WTC11 (cell line): Measurements from ENCODE around the gene PRODH. TPM values are rescaled to one million over a fixed set of nuclear protein-coding genes. Genes with fewer than 3 reads are reported as not detected.
A peak's percentile ranks its signal among the peaks of the same experiment; 100 is the strongest.
"Not testable (repeated sequence)": the region's sequence is repeated elsewhere in the genome, so short reads cannot be mapped to it uniquely, and the experiment has no call there.

ENCODE experiments used
- ATAC-seq: fragments of 200-7000 bp; cut with Tn5 transposase; 2 replicates; pipeline ENCODE4 v1.10.0; 2021; ENCODE audit warnings: mild to moderate bottlenecking, moderate library complexity
- CTCF ChIA-PET: fragments of 300-600 bp; sonication (Branson Sonifier 250); formaldehyde crosslinking; loops from one replicate; lab custom pipeline; 2021; ENCODE audit warnings: antibody characterized with exemption; lab: Charles Lee
- POLR2A ChIA-PET: fragments of 350-600 bp; sonication (Branson Sonifier 250); formaldehyde crosslinking; loops from one replicate; lab custom pipeline; 2021; ENCODE audit warnings: antibody characterized with exemption; lab: Charles Lee
- DNase-seq: peaks from one replicate; pipeline ENCODE4 v3.0.0; 2021; ENCODE audit warnings: low spot score
- H3K27ac Mint-ChIP-seq: 2 replicates; pipeline ENCODE4 v1.8.0; 2021; ENCODE audit warnings: mixed read lengths
- H3K27me3 Mint-ChIP-seq: 2 replicates; pipeline ENCODE4 v1.8.0; 2021; ENCODE audit warnings: low read depth, mild to moderate bottlenecking, moderate library complexity, mixed read lengths
- H3K36me3 Mint-ChIP-seq: 2 replicates; pipeline ENCODE4 v1.8.0; 2021; ENCODE audit warnings: mixed read lengths
- H3K4me1 Mint-ChIP-seq: 2 replicates; pipeline ENCODE4 v1.8.0; 2022; ENCODE audit warnings: mixed read lengths
- H3K4me3 Mint-ChIP-seq: 2 replicates; pipeline ENCODE4 v1.8.0; 2021; ENCODE audit warnings: mild to moderate bottlenecking, moderate library complexity, mixed read lengths
- H3K9me3 Mint-ChIP-seq: 2 replicates; pipeline ENCODE4 v1.8.0; 2021; ENCODE audit warnings: mixed read lengths
- CREM ChIP-seq: sonication (generic); formaldehyde crosslinking; IDR thresholded peaks from 2 replicates; pipeline ENCODE4 v1.8.1; 2022; ENCODE audit warnings: mild to moderate bottlenecking, missing genetic modification reagents, moderate library complexity
- FOXK1 ChIP-seq: sonication (generic); formaldehyde crosslinking; IDR thresholded peaks from 2 replicates; pipeline ENCODE4 v1.8.0; 2022; ENCODE audit warnings: mild to moderate bottlenecking, moderate library complexity, missing genetic modification reagents
- GRHL2 ChIP-seq: fragments of 250-450 bp; sonication (Bioruptor Pico); IDR thresholded peaks from 2 replicates; pipeline ENCODE4 v1.8.0; 2022; ENCODE audit warnings: mild to moderate bottlenecking, moderate library complexity; ENCODE audit not compliant: insufficient replicate concordance, severe bottlenecking
- GTF2I ChIP-seq: fragments of 250-450 bp; sonication (Bioruptor Pico); conservative IDR thresholded peaks from 2 replicates; pipeline ENCODE4 v1.4.0; 2021; ENCODE audit warnings: mild to moderate bottlenecking
- IRF2 ChIP-seq: sonication (generic); formaldehyde crosslinking; IDR thresholded peaks from 2 replicates; pipeline ENCODE4 v1.8.0; 2022; ENCODE audit warnings: low read depth, missing genetic modification reagents, borderline replicate concordance
- JAZF1 ChIP-seq: fragments of 250-450 bp; sonication (Bioruptor Pico); IDR thresholded peaks from 2 replicates; pipeline ENCODE4 v1.9.0; 2021; ENCODE audit warnings: moderate library complexity, mild to moderate bottlenecking, inconsistent platforms
- NFE2L1 ChIP-seq: sonication (generic); formaldehyde crosslinking; IDR thresholded peaks from 2 replicates; pipeline ENCODE4 v1.8.1; 2023; ENCODE audit warnings: missing genetic modification reagents
- NR2C2 ChIP-seq: sonication (generic); formaldehyde crosslinking; IDR thresholded peaks from 2 replicates; pipeline ENCODE4 v1.8.0; 2022; ENCODE audit warnings: mild to moderate bottlenecking, missing genetic modification reagents
- SMAD3 ChIP-seq: sonication (generic); formaldehyde crosslinking; IDR thresholded peaks from 2 replicates; pipeline ENCODE4 v1.8.0; 2022; ENCODE audit warnings: missing genetic modification reagents, mild to moderate bottlenecking, borderline replicate concordance
- SP1 ChIP-seq: sonication (generic); formaldehyde crosslinking; conservative IDR thresholded peaks from 2 replicates; pipeline ENCODE4 v1.8.1; 2022; ENCODE audit warnings: missing genetic modification reagents
- ZNF121 ChIP-seq: sonication (generic); formaldehyde crosslinking; IDR thresholded peaks from 2 replicates; pipeline ENCODE4 v1.8.0; 2023; ENCODE audit warnings: missing genetic modification reagents
- ZNF317 ChIP-seq: sonication (generic); formaldehyde crosslinking; IDR thresholded peaks from 2 replicates; pipeline ENCODE4 v1.8.1; 2023; ENCODE audit warnings: low read depth, mild to moderate bottlenecking, moderate library complexity, missing genetic modification reagents, borderline replicate concordance
- ZNF396 ChIP-seq: fragments of 250-450 bp; sonication (Bioruptor Pico); IDR thresholded peaks from 2 replicates; pipeline ENCODE4 v1.8.0; 2021; ENCODE audit warnings: mild to moderate bottlenecking, moderate library complexity, borderline replicate concordance
- total RNA-seq: library from RNA; stranded (reverse); gene quantifications from 3 replicates; pipeline ENCODE4 v1.2.3, GENCODE V29; 2021
- TF ChIP-seq, protein P1 (sequence below): sonication (generic); formaldehyde crosslinking; IDR thresholded peaks from 2 replicates; pipeline ENCODE4 v1.8.1; 2023; ENCODE audit warnings: mild to moderate bottlenecking, missing genetic modification reagents
- TF ChIP-seq, protein P2 (sequence below): fragments of 200-600 bp; IDR thresholded peaks from 2 replicates; pipeline ENCODE4 v1.8.0; 2022; ENCODE audit warnings: antibody characterized with exemption

PRODH gene
- total RNA-seq, 1 experiment from 2014 or later: 97.3 TPM

GRCh38 chr22:18956121-18956895 is 20.2 kb upstream of the PRODH start:
- H3K4me3 Mint-ChIP-seq, POLR2A ChIA-PET, H3K36me3 Mint-ChIP-seq, H3K27me3 Mint-ChIP-seq, H3K4me1 Mint-ChIP-seq, ATAC-seq, H3K9me3 Mint-ChIP-seq, H3K27ac Mint-ChIP-seq: not testable (repeated sequence)
- DNase-seq: peak; percentile 6
- CTCF ChIA-PET: interaction anchor here (0.6 to 2.0 kb wide), 4 partner anchors 32 to 1267 kb away, joined by 3 to 8 read pairs (median 4); partner anchors contain the start of gene DGCR6

GRCh38 chr22:18955696-18956095 is 19.6 kb upstream of the PRODH start:
- H3K4me3 Mint-ChIP-seq: no peak overlapping the region
- peaks cover 3% of the 10 kb centered on the region; the same call in 1 of the 2 replicates for H3K4me1 Mint-ChIP-seq
- no peak for ATAC-seq
- ChIA-PET CTCF (interaction anchor here (2.0 kb wide), 1 partner anchor 49 kb away, joined by 5 read pairs; the partner anchor contains the start of gene DGCR6), POLR2A (no interaction called here)
- H3K27ac Mint-ChIP-seq: peak overlapping the region; percentile 29; the same call in 1 of the 2 replicates
- no peaks in the 10 kb centered on the region for H3K9me3 Mint-ChIP-seq
- no peak for TF ChIP-seq GTF2I (CRISPR knock-in tag)
- no peak for TF ChIP-seq IRF2 (CRISPR knock-in tag)
- DNase-seq: no peak
- no peaks in the 10 kb centered on the region for H3K36me3 Mint-ChIP-seq
- no peaks in the 10 kb centered on the region for H3K27me3 Mint-ChIP-seq

DNA sequence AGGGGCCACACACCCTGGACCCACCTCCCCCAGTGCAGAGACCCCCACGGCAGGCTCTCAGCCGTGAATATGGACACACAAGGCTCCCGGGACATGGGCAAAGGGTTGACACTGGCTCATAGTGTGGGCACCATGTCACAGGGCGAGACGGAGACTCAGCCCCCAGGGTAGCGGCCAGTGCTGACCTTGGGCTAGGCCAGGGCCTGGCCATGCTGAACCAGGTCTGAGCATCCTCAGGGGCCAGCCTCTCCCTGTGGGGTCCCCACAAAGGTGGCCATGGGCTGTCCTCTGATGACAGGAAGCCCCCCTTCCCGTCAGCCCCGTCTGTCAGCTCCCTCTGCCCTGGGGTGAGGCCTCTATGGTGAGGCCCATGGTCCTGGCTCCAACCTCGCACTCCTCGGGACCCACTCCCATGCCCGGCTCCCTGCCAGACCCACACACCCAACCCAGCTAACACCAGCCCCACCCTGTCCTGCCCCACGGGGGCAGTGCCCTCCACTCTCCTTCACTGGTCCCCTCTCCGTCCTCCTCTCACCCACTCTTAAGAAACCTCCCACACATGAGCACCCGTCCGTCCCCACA is 19.0 kb upstream of the PRODH start:
- DNase-seq (no peak), ATAC-seq (no peak)
- H3K4me1 Mint-ChIP-seq: peaks cover 7% of the 10 kb centered on the region; the same call in 1 of the 2 replicates
- H3K9me3 Mint-ChIP-seq: no peaks in the 10 kb centered on the region
- no peaks in the 10 kb centered on the region for H3K36me3 Mint-ChIP-seq
- no peaks in the 10 kb centered on the region for H3K27me3 Mint-ChIP-seq
- POLR2A ChIA-PET: no interaction called here
- TF ChIP-seq FOXK1 (CRISPR knock-in tag) (no peak), ZNF317 (CRISPR knock-in tag) (no peak), SMAD3 (CRISPR knock-in tag) (no peak), CREM (no peak), JAZF1 (CRISPR knock-in tag) (no peak), SP1 (no peak), GRHL2 (no peak), NFE2L1 (CRISPR knock-in tag) (no peak), NR2C2 (CRISPR knock-in tag) (no peak), ZNF396 (CRISPR knock-in tag) (no peak)
- TF ChIP-seq, protein P1, sequence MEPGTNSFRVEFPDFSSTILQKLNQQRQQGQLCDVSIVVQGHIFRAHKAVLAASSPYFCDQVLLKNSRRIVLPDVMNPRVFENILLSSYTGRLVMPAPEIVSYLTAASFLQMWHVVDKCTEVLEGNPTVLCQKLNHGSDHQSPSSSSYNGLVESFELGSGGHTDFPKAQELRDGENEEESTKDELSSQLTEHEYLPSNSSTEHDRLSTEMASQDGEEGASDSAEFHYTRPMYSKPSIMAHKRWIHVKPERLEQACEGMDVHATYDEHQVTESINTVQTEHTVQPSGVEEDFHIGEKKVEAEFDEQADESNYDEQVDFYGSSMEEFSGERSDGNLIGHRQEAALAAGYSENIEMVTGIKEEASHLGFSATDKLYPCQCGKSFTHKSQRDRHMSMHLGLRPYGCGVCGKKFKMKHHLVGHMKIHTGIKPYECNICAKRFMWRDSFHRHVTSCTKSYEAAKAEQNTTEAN (CRISPR knock-in tag): no peak
- CTCF ChIA-PET: interaction anchor here (2.0 kb wide), 1 partner anchor 48 kb away, joined by 5 read pairs; the partner anchor contains the start of gene DGCR6
- peak overlapping the region; percentile 29; the same call in 1 of the 2 replicates for H3K27ac Mint-ChIP-seq
- H3K4me3 Mint-ChIP-seq: no peak overlapping the region

- peak; percentile 93 for ATAC-seq
- H3K4me1 Mint-ChIP-seq: peaks cover 13% of the 10 kb centered on the region
- POLR2A ChIA-PET, CTCF ChIA-PET, H3K9me3 Mint-ChIP-seq, H3K27me3 Mint-ChIP-seq, H3K36me3 Mint-ChIP-seq, H3K4me3 Mint-ChIP-seq, H3K27ac Mint-ChIP-seq: not testable (repeated sequence)
- peak; percentile 87 for DNase-seq
- peak; percentile 97 for TF ChIP-seq ZNF121 (CRISPR knock-in tag)
- TF ChIP-seq, protein P2, sequence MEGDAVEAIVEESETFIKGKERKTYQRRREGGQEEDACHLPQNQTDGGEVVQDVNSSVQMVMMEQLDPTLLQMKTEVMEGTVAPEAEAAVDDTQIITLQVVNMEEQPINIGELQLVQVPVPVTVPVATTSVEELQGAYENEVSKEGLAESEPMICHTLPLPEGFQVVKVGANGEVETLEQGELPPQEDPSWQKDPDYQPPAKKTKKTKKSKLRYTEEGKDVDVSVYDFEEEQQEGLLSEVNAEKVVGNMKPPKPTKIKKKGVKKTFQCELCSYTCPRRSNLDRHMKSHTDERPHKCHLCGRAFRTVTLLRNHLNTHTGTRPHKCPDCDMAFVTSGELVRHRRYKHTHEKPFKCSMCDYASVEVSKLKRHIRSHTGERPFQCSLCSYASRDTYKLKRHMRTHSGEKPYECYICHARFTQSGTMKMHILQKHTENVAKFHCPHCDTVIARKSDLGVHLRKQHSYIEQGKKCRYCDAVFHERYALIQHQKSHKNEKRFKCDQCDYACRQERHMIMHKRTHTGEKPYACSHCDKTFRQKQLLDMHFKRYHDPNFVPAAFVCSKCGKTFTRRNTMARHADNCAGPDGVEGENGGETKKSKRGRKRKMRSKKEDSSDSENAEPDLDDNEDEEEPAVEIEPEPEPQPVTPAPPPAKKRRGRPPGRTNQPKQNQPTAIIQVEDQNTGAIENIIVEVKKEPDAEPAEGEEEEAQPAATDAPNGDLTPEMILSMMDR: peak; percentile 85
Observed at GRCh38 chr22:18954303-18954989, 18.4 kb upstream of the PRODH start.

GRCh38 chr22:18953128-18953527 is 17.0 kb upstream of the PRODH start:
- H3K36me3 Mint-ChIP-seq, DNase-seq, H3K27ac Mint-ChIP-seq, POLR2A ChIA-PET, H3K4me3 Mint-ChIP-seq, H3K27me3 Mint-ChIP-seq, H3K9me3 Mint-ChIP-seq, ATAC-seq: not testable (repeated sequence)
- H3K4me1 Mint-ChIP-seq: peaks cover 24% of the 10 kb centered on the region
- CTCF ChIA-PET: interaction anchor here (0.6 kb wide), 1 partner anchor 1686 kb away, joined by 3 read pairs; no protein-coding TSS in a partner anchor
